ENCODE data around the gene LRRC26. TPM values are rescaled to one million over a fixed set of nuclear protein-coding genes. Genes with fewer than 3 reads are reported as not detected.

The LRRC26 gene
- polyA plus RNA-seq, 1 donor = 0.11 TPM

- DNase-seq (ENCODE audit: low read depth) = no peak
Measured at GRCh38 chr9:137168573-137168903, 1.3 kb downstream of the LRRC26 start.

DNA sequence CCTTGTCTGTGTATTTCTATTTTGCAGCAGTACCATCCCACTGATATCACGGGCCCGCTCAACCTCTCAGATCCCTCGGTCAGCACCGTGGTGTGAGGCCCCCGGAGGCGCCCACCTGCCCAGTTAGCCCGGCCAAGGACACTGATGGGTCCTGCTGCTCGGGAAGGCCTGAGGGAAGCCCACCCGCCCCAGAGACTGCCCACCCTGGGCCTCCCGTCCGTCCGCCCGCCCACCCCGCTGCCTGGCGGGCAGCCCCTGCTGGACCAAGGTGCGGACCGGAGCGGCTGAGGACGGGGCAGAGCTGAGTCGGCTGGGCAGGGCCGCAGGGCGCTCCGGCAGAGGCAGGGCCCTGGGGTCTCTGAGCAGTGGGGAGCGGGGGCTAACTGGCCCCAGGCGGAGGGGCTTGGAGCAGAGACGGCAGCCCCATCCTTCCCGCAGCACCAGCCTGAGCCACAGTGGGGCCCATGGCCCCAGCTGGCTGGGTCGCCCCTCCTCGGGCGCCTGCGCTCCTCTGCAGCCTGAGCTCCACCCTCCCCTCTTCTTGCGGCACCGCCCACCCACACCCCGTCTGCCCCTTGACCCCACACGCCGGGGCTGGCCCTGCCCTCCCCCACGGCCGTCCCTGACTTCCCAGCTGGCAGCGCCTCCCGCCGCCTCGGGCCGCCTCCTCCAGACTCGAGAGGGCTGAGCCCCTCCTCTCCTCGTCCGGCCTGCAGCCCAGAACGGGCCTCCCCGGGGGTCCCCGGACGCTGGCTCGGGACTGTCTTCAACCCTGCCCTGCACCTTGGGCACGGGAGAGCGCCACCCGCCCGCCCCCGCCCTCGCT is 1.9 kb downstream of the LRRC26 start:
- no peak for DNase-seq (ENCODE audit: low read depth)

- DNase-seq (ENCODE audit: low read depth) = no peak
Measured at GRCh38 chr9:137167277-137167746, 2.5 kb downstream of the LRRC26 start.

GRCh38 chr9:137166380-137167229 is 3.2 kb downstream of the LRRC26 start:
- DNase-seq (ENCODE audit: low read depth) = no peak

- DNase-seq (ENCODE audit: low read depth) = no peak
Measured at GRCh38 chr9:137165250-137165836, 4.5 kb downstream of the LRRC26 start.

DNA sequence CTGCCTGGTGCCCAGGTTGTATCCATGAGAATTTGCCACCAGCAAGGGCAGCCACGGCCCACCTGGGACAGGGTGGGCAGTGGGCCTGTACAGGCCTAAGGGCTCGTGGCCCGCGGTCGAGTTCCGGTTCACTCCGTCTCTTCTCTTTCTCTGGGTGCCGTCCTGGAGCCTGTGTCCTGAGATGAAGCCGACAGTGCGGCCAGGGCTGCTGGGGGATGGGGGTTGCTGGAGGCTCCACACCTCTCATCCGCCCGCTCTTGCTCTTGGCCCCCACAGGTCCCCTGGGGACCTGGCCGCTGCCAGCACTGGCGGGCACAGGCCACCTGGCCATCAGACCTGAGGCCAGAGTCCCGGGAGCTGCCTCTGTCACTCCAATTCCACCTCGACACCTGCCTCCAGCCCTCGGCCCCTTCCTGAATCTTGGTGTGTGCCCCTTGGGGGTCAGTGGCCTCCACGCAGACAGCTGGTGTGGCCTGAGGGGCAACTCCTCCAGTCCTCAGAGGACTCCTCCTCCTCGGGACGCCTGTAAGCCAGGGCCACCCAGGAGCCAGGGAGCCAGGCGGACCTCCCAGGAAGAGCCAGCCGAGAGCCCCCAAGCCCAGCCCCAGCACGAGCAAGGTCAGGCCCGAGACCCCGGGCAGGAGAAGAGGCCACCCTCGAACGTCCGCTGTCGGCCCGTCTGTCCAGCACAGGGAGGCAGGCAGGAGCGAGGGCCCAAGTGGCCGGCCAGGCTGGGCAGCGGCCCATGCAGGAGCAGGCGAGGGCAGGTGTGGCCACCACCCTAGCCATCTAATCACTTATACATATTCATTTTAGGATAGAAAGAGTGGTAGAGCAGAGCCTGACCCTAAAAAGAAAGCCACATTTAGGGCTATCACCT is 5.2 kb downstream of the LRRC26 start:
- DNase-seq (ENCODE audit: low read depth) = no peak

GRCh38 chr9:137163805-137164204 is 6.0 kb downstream of the LRRC26 start:
- DNase-seq (ENCODE audit: low read depth) = no peak

- no peak for DNase-seq (ENCODE audit: low read depth)
Measured at GRCh38 chr9:137163365-137163715, 6.5 kb downstream of the LRRC26 start.

DNA sequence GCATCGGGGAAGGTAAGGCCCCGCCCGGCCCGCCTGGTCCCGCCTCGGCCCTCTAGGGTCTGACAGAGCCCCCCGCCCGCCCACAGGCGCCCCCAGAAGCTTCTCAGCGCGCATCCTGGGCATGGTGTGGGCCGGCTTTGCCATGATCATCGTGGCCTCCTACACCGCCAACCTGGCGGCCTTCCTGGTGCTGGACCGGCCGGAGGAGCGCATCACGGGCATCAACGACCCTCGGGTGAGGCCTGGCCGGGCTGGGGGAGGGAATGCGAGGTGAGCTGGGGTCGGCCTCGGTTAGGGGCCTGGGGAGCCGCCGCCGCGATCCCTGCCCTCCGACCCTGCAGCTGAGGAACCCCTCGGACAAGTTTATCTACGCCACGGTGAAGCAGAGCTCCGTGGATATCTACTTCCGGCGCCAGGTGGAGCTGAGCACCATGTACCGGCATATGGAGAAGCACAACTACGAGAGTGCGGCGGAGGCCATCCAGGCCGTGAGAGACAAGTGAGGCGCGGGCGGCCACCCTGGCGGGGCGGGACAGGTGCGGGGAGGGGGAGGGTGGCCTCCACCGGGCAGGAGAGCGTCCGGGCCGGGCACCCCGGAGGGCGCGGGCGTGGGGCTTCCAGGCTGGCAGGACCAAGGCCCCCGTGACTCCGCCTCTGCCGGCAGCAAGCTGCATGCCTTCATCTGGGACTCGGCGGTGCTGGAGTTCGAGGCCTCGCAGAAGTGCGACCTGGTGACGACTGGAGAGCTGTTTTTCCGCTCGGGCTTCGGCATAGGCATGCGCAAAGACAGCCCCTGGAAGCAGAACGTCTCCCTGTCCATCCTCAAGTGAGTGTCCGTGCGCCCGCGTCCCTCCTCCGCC is 7.1 kb downstream of the LRRC26 start:
- no peak for DNase-seq (ENCODE audit: low read depth)

DNA sequence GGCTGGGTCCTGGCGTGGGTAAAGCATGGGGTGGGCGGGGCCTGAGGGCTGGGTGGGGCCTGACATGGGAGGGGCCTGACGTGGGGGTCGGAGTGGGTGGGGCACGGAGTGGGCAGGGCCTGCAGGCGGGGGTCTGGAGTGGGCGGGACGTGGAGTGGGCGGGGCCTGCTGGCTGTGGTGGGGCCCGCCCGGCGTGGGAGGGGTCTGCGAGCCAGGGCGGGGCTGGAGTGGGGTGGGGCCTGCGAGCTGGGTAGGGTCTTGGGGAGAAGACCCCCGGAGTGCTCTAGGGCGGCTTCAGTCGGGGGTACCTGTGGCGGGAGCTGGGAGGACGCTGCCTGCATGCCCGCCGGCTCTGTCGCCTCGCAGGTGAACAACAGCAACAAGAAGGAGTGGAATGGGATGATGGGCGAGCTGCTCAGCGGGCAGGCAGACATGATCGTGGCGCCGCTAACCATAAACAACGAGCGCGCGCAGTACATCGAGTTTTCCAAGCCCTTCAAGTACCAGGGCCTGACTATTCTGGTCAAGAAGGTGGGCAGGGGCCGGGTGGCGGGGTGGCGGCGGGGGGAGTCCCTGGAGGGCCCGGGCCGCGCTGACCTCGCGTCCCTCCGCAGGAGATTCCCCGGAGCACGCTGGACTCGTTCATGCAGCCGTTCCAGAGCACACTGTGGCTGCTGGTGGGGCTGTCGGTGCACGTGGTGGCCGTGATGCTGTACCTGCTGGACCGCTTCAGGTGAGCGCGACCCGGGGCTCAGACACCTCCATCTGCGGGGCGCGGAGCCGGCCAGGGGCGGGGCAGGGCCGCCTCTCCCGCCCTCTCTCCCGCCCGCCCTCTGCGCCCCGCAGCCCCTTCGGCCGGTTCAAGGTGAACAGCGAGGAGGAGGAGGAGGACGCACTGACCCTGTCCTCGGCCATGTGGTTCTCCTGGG is 8.0 kb downstream of the LRRC26 start:
- DNase-seq (ENCODE audit: low read depth) = no peak

- DNase-seq (ENCODE audit: low read depth) = no peak
Measured at GRCh38 chr9:137160716-137161557, 8.9 kb downstream of the LRRC26 start.

DNA sequence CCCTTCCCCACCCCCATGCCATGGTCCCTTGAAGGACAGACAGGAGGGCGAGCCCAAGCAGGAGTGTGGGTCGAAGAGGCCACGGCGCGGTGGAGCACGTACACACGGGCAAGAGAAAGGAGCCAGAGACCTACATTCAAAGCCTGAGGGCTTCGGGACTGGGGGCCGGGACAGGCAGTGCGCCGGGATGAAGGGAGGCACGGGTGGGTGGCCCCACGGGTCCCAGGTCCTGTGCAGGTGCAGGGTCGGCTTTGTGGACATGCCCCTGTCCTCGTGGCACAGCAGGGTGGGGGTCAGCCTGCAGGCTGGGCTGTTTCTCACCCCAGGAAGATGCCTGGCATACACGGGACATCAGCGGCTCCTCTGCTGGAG is 9.8 kb downstream of the LRRC26 start:
- DNase-seq (ENCODE audit: low read depth) = no peak

GRCh38 chr9:137159105-137160053 is 10.5 kb downstream of the LRRC26 start:
- no peak for DNase-seq (ENCODE audit: low read depth)

GRCh38 chr9:137158625-137159024 is 11.2 kb downstream of the LRRC26 start:
- no peak for DNase-seq (ENCODE audit: low read depth)

GRCh38 chr9:137157618-137158415 is 12.0 kb downstream of the LRRC26 start:
- no peak for DNase-seq (ENCODE audit: low read depth)

DNA sequence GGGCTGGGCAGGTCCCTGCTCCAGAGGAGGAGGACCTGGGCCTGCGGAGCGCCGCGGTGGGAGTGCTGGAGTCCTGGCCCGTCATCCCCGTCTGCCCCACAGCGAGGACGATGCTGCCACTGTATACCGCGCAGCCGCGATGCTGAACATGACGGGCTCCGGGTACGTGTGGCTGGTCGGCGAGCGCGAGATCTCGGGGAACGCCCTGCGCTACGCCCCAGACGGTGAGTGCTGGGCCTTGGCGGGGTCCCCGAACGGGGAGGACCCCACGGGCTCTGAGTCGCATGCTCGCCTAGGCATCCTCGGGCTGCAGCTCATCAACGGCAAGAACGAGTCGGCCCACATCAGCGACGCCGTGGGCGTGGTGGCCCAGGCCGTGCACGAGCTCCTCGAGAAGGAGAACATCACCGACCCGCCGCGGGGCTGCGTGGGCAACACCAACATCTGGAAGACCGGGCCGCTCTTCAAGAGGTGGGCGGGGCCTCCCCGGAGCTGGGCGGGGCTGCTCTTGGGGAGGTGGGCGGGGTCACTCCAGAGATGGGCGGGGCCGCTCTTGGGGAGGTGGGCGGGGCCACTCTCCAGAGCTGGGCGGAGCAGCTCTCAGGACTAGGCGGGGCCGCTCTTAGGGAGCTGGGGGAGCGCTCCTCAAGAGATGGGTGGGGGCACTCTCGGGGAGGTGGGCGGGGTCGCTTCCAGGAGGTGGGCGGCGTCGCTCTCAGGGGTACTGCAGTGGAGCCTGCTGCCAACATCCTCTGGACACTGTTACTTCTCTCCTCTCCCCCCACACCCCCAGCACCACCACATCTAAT is 13.1 kb downstream of the LRRC26 start:
- DNase-seq (ENCODE audit: low read depth) = no peak
